HepG2 (cell line): ENCODE data around the gene PPP1R9B. TPM values are rescaled to one million over a fixed set of nuclear protein-coding genes. Genes with fewer than 3 reads are reported as not detected.

Experiments used
- ATF1 ChIP-seq: IDR thresholded peaks from 2 replicates; pipeline ENCODE4 v1.6.1; 2016; ENCODE audit warnings: mild to moderate bottlenecking, control low read depth
- ATF7 ChIP-seq, 2 experiments: fragments of 450-650 bp in 1 of 2; sonication (generic) in 1 of 2; formaldehyde crosslinking in 1 of 2; IDR thresholded peaks; 2 replicates each; pipeline versions ENCODE4 v1.4.0 to v1.6.1; 2016 to 2020; ENCODE audit warnings: antibody characterized with exemption in 1 of 2, mild to moderate bottlenecking in 1 of 2, missing genetic modification reagents in 1 of 2
- EP300 ChIP-seq, 3 experiments: sonication (generic) in 1 of 3; formaldehyde crosslinking in 1 of 3; IDR thresholded peaks; 2 replicates each; pipeline versions ENCODE4 v1.5.1 to v1.6.1; 2011 to 2020; ENCODE audit warnings: low read depth in 2 of 3, low read length in 2 of 3, borderline replicate concordance in 1 of 3, improper control_type of control experiment in 1 of 3, mild to moderate bottlenecking in 1 of 3, missing genetic modification reagents in 1 of 3, moderate library complexity in 1 of 3
- FOXO1 ChIP-seq: sonication (generic); formaldehyde crosslinking; IDR thresholded peaks from 2 replicates; pipeline ENCODE4 v1.4.0; 2020; ENCODE audit warnings: missing genetic modification reagents
- ISX ChIP-seq: sonication (generic); formaldehyde crosslinking; conservative IDR thresholded peaks from 2 replicates; pipeline ENCODE4 v1.5.0; 2020; ENCODE audit warnings: missing genetic modification reagents
- KDM2A ChIP-seq: sonication (generic); formaldehyde crosslinking; IDR thresholded peaks from 2 replicates; pipeline ENCODE4 v1.4.0; 2020; ENCODE audit warnings: low read depth, missing genetic modification reagents, borderline replicate concordance
- MAF1 ChIP-seq: sonication (generic); formaldehyde crosslinking; IDR thresholded peaks from 2 replicates; pipeline ENCODE4 v1.5.0; 2020; ENCODE audit warnings: missing genetic modification reagents, borderline replicate concordance
- MED1 ChIP-seq: sonication (generic); formaldehyde crosslinking; IDR thresholded peaks from 2 replicates; pipeline ENCODE4 v1.4.0; 2020; ENCODE audit warnings: missing genetic modification reagents
- MIER2 ChIP-seq: IDR thresholded peaks from 2 replicates; pipeline ENCODE4 v1.6.1; 2016; ENCODE audit warnings: missing biosample characterization, missing genetic modification reagents
- MYC ChIP-seq: sonication (generic); formaldehyde crosslinking; IDR thresholded peaks from 2 replicates; pipeline ENCODE4 v1.9.0; 2021; ENCODE audit warnings: missing genetic modification reagents, borderline replicate concordance
- NR3C1 ChIP-seq: sonication (generic); formaldehyde crosslinking; IDR thresholded peaks from 2 replicates; pipeline ENCODE4 v1.4.0; 2020; ENCODE audit warnings: missing genetic modification reagents
- ZFP62 ChIP-seq: sonication (generic); formaldehyde crosslinking; IDR thresholded peaks from 2 replicates; pipeline ENCODE4 v1.4.0; 2020; ENCODE audit warnings: missing genetic modification reagents
- ZKSCAN8 ChIP-seq: IDR thresholded peaks from 2 replicates; pipeline ENCODE4 v1.6.1; 2016; ENCODE audit warnings: borderline replicate concordance, missing genetic modification reagents, missing compliant biosample characterization
- ZNF382 ChIP-seq: sonication (generic); formaldehyde crosslinking; IDR thresholded peaks from 2 replicates; pipeline ENCODE4 v1.5.0; 2020; ENCODE audit warnings: missing genetic modification reagents, mild to moderate bottlenecking, borderline replicate concordance
- ZNF709 ChIP-seq: sonication (generic); formaldehyde crosslinking; IDR thresholded peaks from 2 replicates; pipeline ENCODE4 v1.5.0; 2020; ENCODE audit warnings: mild to moderate bottlenecking, missing genetic modification reagents
- ZNF777 ChIP-seq: sonication (generic); formaldehyde crosslinking; IDR thresholded peaks from 2 replicates; pipeline ENCODE4 v1.4.0; 2020; ENCODE audit warnings: missing genetic modification reagents
- ZNF790 ChIP-seq: sonication (generic); formaldehyde crosslinking; IDR thresholded peaks from 2 replicates; pipeline ENCODE4 v1.8.0; 2022; ENCODE audit warnings: missing genetic modification reagents, mild to moderate bottlenecking, borderline replicate concordance
- ZSCAN29 ChIP-seq: sonication (generic); formaldehyde crosslinking; conservative IDR thresholded peaks from 2 replicates; pipeline ENCODE4 v1.4.0; 2020; ENCODE audit warnings: mild to moderate bottlenecking, missing genetic modification reagents
- polyA plus RNA-seq, 8 experiments: library from polyadenylated mRNA; depleted of rRNA in 3 of 8; stranded (reverse) in 7 of 8; unstranded in 1 of 8; fragments of >200 nt; fragmentation: Illumina TruSeq in 4 of 8; extraction: Trizol in 4 of 8; gene quantifications; 2 replicates each; pipeline versions ENCODE4 v1.2.1 to v1.2.3, GENCODE V29; 2011 to 2016; ENCODE audit warnings: low read depth in 4 of 8, missing spikeins in 1 of 8, mixed read lengths in 1 of 8; ENCODE audit not compliant: insufficient read depth in 1 of 8
- total RNA-seq, 5 experiments: library from RNA; depleted of rRNA; stranded (reverse); fragments of >200 nt; fragmentation: Illumina TruSeq; extraction: Trizol; gene quantifications; 2 replicates each; pipeline ENCODE4 v1.2.3, GENCODE V29; 2016; ENCODE audit warnings: low read depth in 1 of 5
- TF ChIP-seq, protein P1 (sequence below): sonication (generic); formaldehyde crosslinking; IDR thresholded peaks from 2 replicates; pipeline ENCODE4 v1.4.0; 2020; ENCODE audit warnings: missing genetic modification reagents
- TF ChIP-seq, protein P2 (sequence below): sonication (generic); formaldehyde crosslinking; IDR thresholded peaks from 2 replicates; pipeline ENCODE4 v1.9.0; 2021; ENCODE audit warnings: mild to moderate bottlenecking, missing genetic modification reagents
- TF ChIP-seq, protein P3 (sequence below): sonication (generic); formaldehyde crosslinking; IDR thresholded peaks from 2 replicates; pipeline ENCODE4 v1.8.1; 2023; ENCODE audit warnings: missing genetic modification reagents, mild to moderate bottlenecking, borderline replicate concordance

PPP1R9B gene
- total and polyA plus RNA-seq, 2 of the 13 experiments (the other 11 are each of a cell fraction or from before 2014, with no cell fraction given), result 9.4 to 15.8 TPM

DNA sequence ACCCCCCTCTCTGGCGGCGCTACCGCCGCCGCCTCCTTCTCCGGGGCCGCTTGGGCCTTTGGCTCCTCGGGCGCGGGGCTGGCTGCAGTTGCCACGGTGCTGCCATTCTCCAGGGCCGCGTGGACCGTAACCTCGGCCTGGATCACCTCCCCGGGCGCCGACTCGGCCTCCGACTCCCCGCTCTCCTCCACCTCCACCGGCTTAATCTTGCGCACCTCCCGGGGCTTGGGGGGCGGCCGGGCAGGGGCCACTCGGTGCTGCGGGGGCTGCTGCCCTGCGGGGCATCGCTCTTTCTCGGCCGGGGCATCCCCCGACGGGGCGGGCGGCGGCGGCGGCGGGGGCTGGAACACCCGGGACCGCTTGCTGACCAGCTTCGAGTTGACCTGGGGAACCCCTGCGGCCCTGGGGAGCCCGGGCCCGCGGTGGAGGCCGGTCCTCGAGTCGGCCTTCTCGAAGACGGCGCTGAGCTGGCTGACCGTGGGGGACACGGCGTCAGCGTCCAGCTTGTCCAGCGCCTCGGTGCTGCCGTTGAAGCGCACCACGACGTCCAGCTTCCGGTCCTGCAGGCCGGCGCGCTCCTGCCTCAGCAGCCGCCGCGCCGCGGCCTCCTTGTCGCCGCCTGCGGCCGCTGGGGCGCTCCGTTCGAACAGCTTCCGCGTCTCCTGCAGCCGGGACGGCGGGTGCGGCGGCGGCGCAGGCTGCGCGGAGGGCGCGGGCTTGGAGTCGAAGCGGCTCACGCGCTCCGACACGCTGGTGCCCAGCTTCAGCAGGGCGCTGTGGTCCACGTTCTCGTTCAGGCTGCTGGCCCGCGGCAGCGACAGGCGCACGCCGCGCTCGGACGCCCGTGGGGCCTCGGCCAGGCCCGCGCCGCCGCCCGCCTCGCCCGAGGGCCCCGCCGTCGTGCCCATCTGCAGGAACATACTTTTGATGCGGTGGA, 792 bp downstream of the PPP1R9B start (continued):
- no peak for TF ChIP-seq ZSCAN29 (CRISPR knock-in tag)
- TF ChIP-seq ZNF790 (CRISPR knock-in tag), result peak; percentile 55; the same call in 1 of the 2 replicates
- TF ChIP-seq MYC (CRISPR knock-in tag), result peak; percentile 64; the same call in 1 of the 2 replicates
- TF ChIP-seq, protein P1, sequence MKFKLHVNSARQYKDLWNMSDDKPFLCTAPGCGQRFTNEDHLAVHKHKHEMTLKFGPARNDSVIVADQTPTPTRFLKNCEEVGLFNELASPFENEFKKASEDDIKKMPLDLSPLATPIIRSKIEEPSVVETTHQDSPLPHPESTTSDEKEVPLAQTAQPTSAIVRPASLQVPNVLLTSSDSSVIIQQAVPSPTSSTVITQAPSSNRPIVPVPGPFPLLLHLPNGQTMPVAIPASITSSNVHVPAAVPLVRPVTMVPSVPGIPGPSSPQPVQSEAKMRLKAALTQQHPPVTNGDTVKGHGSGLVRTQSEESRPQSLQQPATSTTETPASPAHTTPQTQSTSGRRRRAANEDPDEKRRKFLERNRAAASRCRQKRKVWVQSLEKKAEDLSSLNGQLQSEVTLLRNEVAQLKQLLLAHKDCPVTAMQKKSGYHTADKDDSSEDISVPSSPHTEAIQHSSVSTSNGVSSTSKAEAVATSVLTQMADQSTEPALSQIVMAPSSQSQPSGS (CRISPR knock-in tag), result 0 out of 2 replicates have a peak, but pooled peaks have one; percentile 27
- TF ChIP-seq MED1 (CRISPR knock-in tag), result peak; percentile 56
- no peak for TF ChIP-seq NR3C1 (CRISPR knock-in tag)
- TF ChIP-seq MAF1 (CRISPR knock-in tag), result no peak
- TF ChIP-seq, protein P2, sequence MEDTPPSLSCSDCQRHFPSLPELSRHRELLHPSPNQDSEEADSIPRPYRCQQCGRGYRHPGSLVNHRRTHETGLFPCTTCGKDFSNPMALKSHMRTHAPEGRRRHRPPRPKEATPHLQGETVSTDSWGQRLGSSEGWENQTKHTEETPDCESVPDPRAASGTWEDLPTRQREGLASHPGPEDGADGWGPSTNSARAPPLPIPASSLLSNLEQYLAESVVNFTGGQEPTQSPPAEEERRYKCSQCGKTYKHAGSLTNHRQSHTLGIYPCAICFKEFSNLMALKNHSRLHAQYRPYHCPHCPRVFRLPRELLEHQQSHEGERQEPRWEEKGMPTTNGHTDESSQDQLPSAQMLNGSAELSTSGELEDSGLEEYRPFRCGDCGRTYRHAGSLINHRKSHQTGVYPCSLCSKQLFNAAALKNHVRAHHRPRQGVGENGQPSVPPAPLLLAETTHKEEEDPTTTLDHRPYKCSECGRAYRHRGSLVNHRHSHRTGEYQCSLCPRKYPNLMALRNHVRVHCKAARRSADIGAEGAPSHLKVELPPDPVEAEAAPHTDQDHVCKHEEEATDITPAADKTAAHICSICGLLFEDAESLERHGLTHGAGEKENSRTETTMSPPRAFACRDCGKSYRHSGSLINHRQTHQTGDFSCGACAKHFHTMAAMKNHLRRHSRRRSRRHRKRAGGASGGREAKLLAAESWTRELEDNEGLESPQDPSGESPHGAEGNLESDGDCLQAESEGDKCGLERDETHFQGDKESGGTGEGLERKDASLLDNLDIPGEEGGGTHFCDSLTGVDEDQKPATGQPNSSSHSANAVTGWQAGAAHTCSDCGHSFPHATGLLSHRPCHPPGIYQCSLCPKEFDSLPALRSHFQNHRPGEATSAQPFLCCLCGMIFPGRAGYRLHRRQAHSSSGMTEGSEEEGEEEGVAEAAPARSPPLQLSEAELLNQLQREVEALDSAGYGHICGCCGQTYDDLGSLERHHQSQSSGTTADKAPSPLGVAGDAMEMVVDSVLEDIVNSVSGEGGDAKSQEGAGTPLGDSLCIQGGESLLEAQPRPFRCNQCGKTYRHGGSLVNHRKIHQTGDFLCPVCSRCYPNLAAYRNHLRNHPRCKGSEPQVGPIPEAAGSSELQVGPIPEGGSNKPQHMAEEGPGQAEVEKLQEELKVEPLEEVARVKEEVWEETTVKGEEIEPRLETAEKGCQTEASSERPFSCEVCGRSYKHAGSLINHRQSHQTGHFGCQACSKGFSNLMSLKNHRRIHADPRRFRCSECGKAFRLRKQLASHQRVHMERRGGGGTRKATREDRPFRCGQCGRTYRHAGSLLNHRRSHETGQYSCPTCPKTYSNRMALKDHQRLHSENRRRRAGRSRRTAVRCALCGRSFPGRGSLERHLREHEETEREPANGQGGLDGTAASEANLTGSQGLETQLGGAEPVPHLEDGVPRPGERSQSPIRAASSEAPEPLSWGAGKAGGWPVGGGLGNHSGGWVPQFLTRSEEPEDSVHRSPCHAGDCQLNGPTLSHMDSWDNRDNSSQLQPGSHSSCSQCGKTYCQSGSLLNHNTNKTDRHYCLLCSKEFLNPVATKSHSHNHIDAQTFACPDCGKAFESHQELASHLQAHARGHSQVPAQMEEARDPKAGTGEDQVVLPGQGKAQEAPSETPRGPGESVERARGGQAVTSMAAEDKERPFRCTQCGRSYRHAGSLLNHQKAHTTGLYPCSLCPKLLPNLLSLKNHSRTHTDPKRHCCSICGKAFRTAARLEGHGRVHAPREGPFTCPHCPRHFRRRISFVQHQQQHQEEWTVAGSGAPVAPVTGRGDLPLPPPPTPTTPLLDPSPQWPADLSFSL, result no peak
- no peak for TF ChIP-seq EP300 (IDR thresholded peaks at IDR 0.05; ENCODE audit: low read depth in 2 of 2, low read length in 2 of 2)
- no peak for TF ChIP-seq EP300 (CRISPR knock-in tag; IDR thresholded peaks at IDR 0.05; ENCODE audit: borderline replicate concordance)
- TF ChIP-seq ZNF709 (CRISPR knock-in tag), result no peak; the same call in 1 of the 2 replicates
- no peak for TF ChIP-seq MIER2 (CRISPR knock-in tag)
- no peak for TF ChIP-seq ATF1 (CRISPR knock-in tag)
- TF ChIP-seq ZKSCAN8 (CRISPR knock-in tag), result 0 out of 2 replicates have a peak, but pooled peaks have one; percentile 42
- TF ChIP-seq ZNF777 (CRISPR knock-in tag), result peak; percentile 100
- peak; percentile 46; the same call in 1 of the 2 replicates for TF ChIP-seq FOXO1 (CRISPR knock-in tag)
- 0 out of 2 replicates have a peak, but pooled peaks have one; percentile 67 for TF ChIP-seq KDM2A (CRISPR knock-in tag)
- TF ChIP-seq ATF7 (IDR thresholded peaks at IDR 0.05), result no peak
- no peak for TF ChIP-seq ATF7 (CRISPR knock-in tag; IDR thresholded peaks at IDR 0.05)
- TF ChIP-seq, protein P3, sequence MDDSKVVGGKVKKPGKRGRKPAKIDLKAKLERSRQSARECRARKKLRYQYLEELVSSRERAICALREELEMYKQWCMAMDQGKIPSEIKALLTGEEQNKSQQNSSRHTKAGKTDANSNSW, result no peak
- TF ChIP-seq ISX (CRISPR knock-in tag), result no peak
- TF ChIP-seq ZNF382 (CRISPR knock-in tag), result no peak
- TF ChIP-seq ZFP62, result no peak
